HFFc6 (cell line): Measurements from ENCODE around the gene ACOT7. TPM values are rescaled to one million over a fixed set of nuclear protein-coding genes. Genes with fewer than 3 reads are reported as not detected.

Experiments used
- DNase-seq: peaks from one replicate; pipeline ENCODE4 v3.0.0-alpha.2; 2018
- H3K27ac Mint-ChIP-seq: 2 replicates; pipeline ENCODE4 v1.8.0; 2020; ENCODE audit warnings: mild to moderate bottlenecking, mixed read lengths
- H3K27me3 Mint-ChIP-seq: 2 replicates; pipeline ENCODE4 v1.8.0; 2021; ENCODE audit warnings: mild to moderate bottlenecking, moderate library complexity, mixed read lengths; ENCODE audit not compliant: insufficient read depth
- H3K36me3 Mint-ChIP-seq: 2 replicates; pipeline ENCODE4 v1.8.0; 2021; ENCODE audit warnings: low read depth, mixed read lengths
- H3K4me1 Mint-ChIP-seq: 2 replicates; pipeline ENCODE4 v1.8.0; 2020; ENCODE audit warnings: low read depth, mixed read lengths
- H3K4me3 Mint-ChIP-seq: 2 replicates; pipeline ENCODE4 v1.8.0; 2020; ENCODE audit warnings: mild to moderate bottlenecking, moderate library complexity, mixed read lengths
- H3K9me3 Mint-ChIP-seq: 2 replicates; pipeline ENCODE4 v1.8.0; 2020; ENCODE audit warnings: mild to moderate bottlenecking, mixed read lengths
- total RNA-seq, 6 experiments: library from RNA; stranded (reverse); fragmentation: NEBNext Ultra II Directional; extraction: Animal tissue kit (Norgen Biotek cat#: 25700); gene quantifications; 2 replicates in 1 of 6; 3 replicates in 5 of 6; pipeline ENCODE4 v1.2.3, GENCODE V29; 2021
- TF ChIP-seq, protein P1 (sequence below): fragments of 200-600 bp; sonication (generic); IDR thresholded peaks from 2 replicates; pipeline ENCODE4 v1.5.0; 2021; ENCODE audit warnings: antibody characterized with exemption, mild to moderate bottlenecking

ACOT7 gene
- total RNA-seq, 6 experiments from 2014 or later = 103 to 125 (median 111) TPM

DNA sequence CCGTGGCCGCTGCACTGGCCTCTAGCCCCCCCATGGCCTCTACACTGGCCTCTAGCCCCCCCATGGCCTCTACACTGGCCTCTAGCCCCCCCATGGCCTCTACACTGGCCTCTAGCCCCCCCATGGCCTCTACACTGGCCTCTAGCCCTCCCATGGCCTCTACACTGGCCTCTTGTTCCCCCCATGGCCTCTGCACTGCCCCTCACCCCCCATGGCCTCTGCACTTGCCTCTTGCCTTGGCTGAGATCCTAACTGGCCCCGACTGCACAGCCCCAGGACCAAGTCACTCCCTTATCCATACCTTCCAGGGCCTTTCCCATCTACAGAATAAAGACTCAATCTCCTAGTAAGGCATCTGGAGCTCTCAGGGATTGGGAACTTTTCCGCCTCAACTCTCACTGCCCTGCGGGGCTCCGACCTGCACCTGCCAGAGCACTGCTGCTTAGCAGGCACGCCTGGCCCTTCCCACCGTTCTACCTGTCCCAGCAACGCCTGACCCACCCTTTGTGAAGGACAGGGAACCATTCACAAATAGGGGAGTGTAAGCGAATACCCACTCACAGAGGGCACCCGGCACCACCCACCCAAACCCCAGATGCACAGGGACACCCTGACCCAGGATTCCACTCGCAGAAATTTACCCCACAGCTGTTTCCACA is 38.8 kb downstream of the ACOT7 start:
- Mint-ChIP-seq H3K9me3 (no peaks in the 10 kb centered on the region), H3K4me3 (no peak overlapping the region), H3K27me3 (peaks cover 1% of the 10 kb centered on the region; the same call in 1 of the 2 replicates), H3K36me3 (no peaks in the 10 kb centered on the region), H3K4me1 (peaks cover 19% of the 10 kb centered on the region), H3K27ac (no peak overlapping the region)
- no peak for DNase-seq
- TF ChIP-seq, protein P1, sequence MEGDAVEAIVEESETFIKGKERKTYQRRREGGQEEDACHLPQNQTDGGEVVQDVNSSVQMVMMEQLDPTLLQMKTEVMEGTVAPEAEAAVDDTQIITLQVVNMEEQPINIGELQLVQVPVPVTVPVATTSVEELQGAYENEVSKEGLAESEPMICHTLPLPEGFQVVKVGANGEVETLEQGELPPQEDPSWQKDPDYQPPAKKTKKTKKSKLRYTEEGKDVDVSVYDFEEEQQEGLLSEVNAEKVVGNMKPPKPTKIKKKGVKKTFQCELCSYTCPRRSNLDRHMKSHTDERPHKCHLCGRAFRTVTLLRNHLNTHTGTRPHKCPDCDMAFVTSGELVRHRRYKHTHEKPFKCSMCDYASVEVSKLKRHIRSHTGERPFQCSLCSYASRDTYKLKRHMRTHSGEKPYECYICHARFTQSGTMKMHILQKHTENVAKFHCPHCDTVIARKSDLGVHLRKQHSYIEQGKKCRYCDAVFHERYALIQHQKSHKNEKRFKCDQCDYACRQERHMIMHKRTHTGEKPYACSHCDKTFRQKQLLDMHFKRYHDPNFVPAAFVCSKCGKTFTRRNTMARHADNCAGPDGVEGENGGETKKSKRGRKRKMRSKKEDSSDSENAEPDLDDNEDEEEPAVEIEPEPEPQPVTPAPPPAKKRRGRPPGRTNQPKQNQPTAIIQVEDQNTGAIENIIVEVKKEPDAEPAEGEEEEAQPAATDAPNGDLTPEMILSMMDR = no peak

GRCh38 chr1:6353955-6354658 is 39.5 kb downstream of the ACOT7 start:
- TF ChIP-seq, protein P1 = no peak
- H3K4me3 Mint-ChIP-seq = no peak overlapping the region
- H3K9me3 Mint-ChIP-seq = no peaks in the 10 kb centered on the region
- peaks cover 12% of the 10 kb centered on the region for H3K4me1 Mint-ChIP-seq
- H3K27ac Mint-ChIP-seq = peak overlapping the region; percentile 21; the same call in 1 of the 2 replicates
- H3K27me3 Mint-ChIP-seq = peaks cover 1% of the 10 kb centered on the region; the same call in 1 of the 2 replicates
- DNase-seq = no peak
- H3K36me3 Mint-ChIP-seq = no peaks in the 10 kb centered on the region

DNA sequence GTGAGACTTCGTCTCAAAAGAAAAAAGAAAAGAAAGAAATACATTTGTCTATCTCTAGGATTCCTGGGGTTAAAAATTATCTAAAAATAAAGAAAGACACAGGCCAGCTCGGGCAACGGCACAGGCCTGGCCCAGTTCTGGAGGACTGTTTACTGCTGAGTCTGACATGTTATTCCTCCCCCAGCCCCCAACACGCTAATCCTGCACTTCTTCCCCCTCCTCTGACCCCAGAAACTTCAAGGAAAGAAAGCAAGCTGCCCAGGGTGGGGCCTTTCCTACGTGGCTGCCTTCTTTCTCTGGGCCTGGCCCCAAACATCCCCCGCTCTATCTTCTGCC is 40.0 kb downstream of the ACOT7 start:
- H3K4me3 Mint-ChIP-seq = no peak overlapping the region
- H3K9me3 Mint-ChIP-seq = no peaks in the 10 kb centered on the region
- no peaks in the 10 kb centered on the region; the same call in 1 of the 2 replicates for H3K27me3 Mint-ChIP-seq
- H3K36me3 Mint-ChIP-seq = no peaks in the 10 kb centered on the region
- H3K4me1 Mint-ChIP-seq = peaks cover 12% of the 10 kb centered on the region
- H3K27ac Mint-ChIP-seq = peak overlapping the region; percentile 21; the same call in 1 of the 2 replicates
- TF ChIP-seq, protein P1 = no peak
- no peak for DNase-seq

- H3K36me3 Mint-ChIP-seq = no peaks in the 10 kb centered on the region
- no peak overlapping the region for H3K4me3 Mint-ChIP-seq
- TF ChIP-seq, protein P1 = no peak
- H3K27ac Mint-ChIP-seq = no peak overlapping the region
- H3K4me1 Mint-ChIP-seq = peaks cover 12% of the 10 kb centered on the region
- no peaks in the 10 kb centered on the region for H3K9me3 Mint-ChIP-seq
- DNase-seq = no peak
- H3K27me3 Mint-ChIP-seq = no peaks in the 10 kb centered on the region; the same call in 1 of the 2 replicates
Measured at GRCh38 chr1:6352138-6352563, 41.4 kb downstream of the ACOT7 start.

GRCh38 chr1:6351480-6352137 is 42.0 kb downstream of the ACOT7 start:
- Mint-ChIP-seq H3K4me3 (no peak overlapping the region), H3K27me3 (no peaks in the 10 kb centered on the region; the same call in 1 of the 2 replicates), H3K4me1 (peaks cover 12% of the 10 kb centered on the region), H3K9me3 (no peaks in the 10 kb centered on the region), H3K36me3 (no peaks in the 10 kb centered on the region), H3K27ac (no peak overlapping the region)
- TF ChIP-seq, protein P1 = no peak
- no peak for DNase-seq
